IMR-90 (cell line): Measurements from ENCODE around the gene HSPH1. TPM values are rescaled to one million over a fixed set of nuclear protein-coding genes. Genes with fewer than 3 reads are reported as not detected.

Source experiments
- ATAC-seq: fragments of 200-7000 bp; cut with Tn5 transposase; 2 replicates; pipeline ENCODE4 v1.9.1; 2020; ENCODE audit warnings: low read depth, mild to moderate bottlenecking, moderate library complexity
- BruUV-seq: library from RNA; stranded (reverse); fragments of 400-500 nt; replicated peaks from 2 replicates; lab custom pipeline; 2021; lab: Mats Ljungman, UMichigan
- CTCF ChIA-PET: fragments of 300-600 bp; formaldehyde crosslinking; extraction: SDS; loops from one replicate; lab custom pipeline; 2021; ENCODE audit warnings: antibody characterized with exemption; lab: Yijun Ruan, JAX
- POLR2A ChIA-PET: fragments of 300-600 bp; sonication (Branson Sonifier 250); formaldehyde crosslinking; loops from one replicate; lab custom pipeline; 2022; ENCODE audit warnings: antibody characterized with exemption; ENCODE audit not compliant: unreplicated experiment; lab: Charles Lee
- DNase-seq: peaks from one replicate; pipeline ENCODE4 v3.0.0; 2013
- H2AFZ ChIP-seq: replicated peaks from 2 replicates; pipeline ENCODE3; 2013; ENCODE audit warnings: low read length, mild to moderate bottlenecking; ENCODE audit not compliant: poor library complexity
- H2AK5ac ChIP-seq: 2 replicates; pipeline ENCODE4 v1.6.1; 2013; ENCODE audit warnings: low read depth, low read length, inconsistent platforms
- H2AK9ac ChIP-seq: replicated peaks from 2 replicates; pipeline ENCODE3; 2013; ENCODE audit warnings: mild to moderate bottlenecking, low read depth, low read length, moderate library complexity; ENCODE audit not compliant: poor library complexity
- H2BK120ac ChIP-seq: 2 replicates; pipeline ENCODE4 v1.6.1; 2013; ENCODE audit warnings: low read depth, low read length, inconsistent platforms
- H2BK15ac ChIP-seq: 3 replicates; pipeline ENCODE4 v1.6.1; 2013; ENCODE audit warnings: low read depth, low read length, inconsistent platforms
- H2BK20ac ChIP-seq: 2 replicates; pipeline ENCODE4 v1.6.1; 2013; ENCODE audit warnings: low read depth, mild to moderate bottlenecking, inconsistent platforms, low read length, moderate library complexity
- H2BK5ac ChIP-seq: 2 replicates; pipeline ENCODE4 v1.6.1; 2013; ENCODE audit warnings: mild to moderate bottlenecking, low read depth, low read length, inconsistent platforms; ENCODE audit not compliant: poor library complexity, severe bottlenecking
- H3K14ac ChIP-seq: replicated peaks from 2 replicates; pipeline ENCODE4 v1.6.1; 2013; ENCODE audit warnings: low read depth, low read length, inconsistent platforms
- H3K18ac ChIP-seq: 2 replicates; pipeline ENCODE4 v1.6.1; 2013; ENCODE audit warnings: low read depth, low read length, control low read depth
- H3K23ac ChIP-seq: 2 replicates; pipeline ENCODE4 v1.6.1; 2013; ENCODE audit warnings: low read depth, low read length, inconsistent platforms
- H3K27ac ChIP-seq: 2 replicates; pipeline ENCODE4 v1.5.1; 2013; ENCODE audit warnings: mild to moderate bottlenecking, control low read depth, low read length; ENCODE audit not compliant: insufficient read depth
- H3K27me3 ChIP-seq: 2 replicates; pipeline ENCODE4 v1.6.1; 2013; ENCODE audit warnings: low read length; ENCODE audit not compliant: control insufficient read depth, insufficient read depth
- H3K36me3 ChIP-seq: 2 replicates; pipeline ENCODE4 v1.6.1; 2013; ENCODE audit warnings: low read length, mixed read lengths; ENCODE audit not compliant: control insufficient read depth, insufficient read depth
- H3K4ac ChIP-seq: 2 replicates; pipeline ENCODE4 v1.6.1; 2013; ENCODE audit warnings: low read depth, low read length, inconsistent platforms
- H3K4me1 ChIP-seq: 2 replicates; pipeline ENCODE4 v1.6.1; 2013; ENCODE audit warnings: low read length, mixed read lengths; ENCODE audit not compliant: control insufficient read depth, insufficient read depth
- H3K4me2 ChIP-seq: 2 replicates; pipeline ENCODE4 v1.6.1; 2013; ENCODE audit warnings: low read depth, mild to moderate bottlenecking, control low read depth, low read length, moderate library complexity
- H3K4me3 ChIP-seq: 2 replicates; pipeline ENCODE4 v1.5.1; 2013; ENCODE audit warnings: low read depth, mild to moderate bottlenecking, control low read depth, low read length, moderate library complexity; ENCODE audit not compliant: insufficient read depth
- H3K56ac ChIP-seq: 2 replicates; pipeline ENCODE4 v1.6.1; 2013; ENCODE audit warnings: low read length, inconsistent platforms; ENCODE audit not compliant: insufficient read depth; ENCODE audit errors: extremely low read depth
- H3K79me1 ChIP-seq, 2 experiments: 2 replicates each; pipeline ENCODE4 v1.6.1; 2013; ENCODE audit warnings: low read length in 2 of 2, inconsistent platforms in 1 of 2, low read depth in 1 of 2
- H3K9ac ChIP-seq: 2 replicates; pipeline ENCODE4 v1.6.1; 2013; ENCODE audit warnings: low read depth, low read length, control low read depth
- H3K9me1 ChIP-seq: 2 replicates; pipeline ENCODE4 v1.6.1; 2013; ENCODE audit warnings: low read length, inconsistent platforms; ENCODE audit not compliant: insufficient read depth
- H3K9me3 ChIP-seq: 2 replicates; pipeline ENCODE4 v1.6.1; 2013; ENCODE audit warnings: low read length; ENCODE audit not compliant: control insufficient read depth, insufficient read depth
- H4K20me1 ChIP-seq: 2 replicates; pipeline ENCODE4 v1.6.1; 2013; ENCODE audit warnings: low read length, inconsistent platforms; ENCODE audit not compliant: insufficient read depth
- H4K5ac ChIP-seq: 2 replicates; pipeline ENCODE4 v1.6.1; 2013; ENCODE audit warnings: mild to moderate bottlenecking, low read depth, low read length, control low read depth
- H4K8ac ChIP-seq, 2 experiments: 2 replicates each; pipeline ENCODE4 v1.6.1; 2013; ENCODE audit warnings: low read depth in 2 of 2, low read length in 2 of 2, control low read depth in 1 of 2, inconsistent platforms in 1 of 2
- H4K91ac ChIP-seq: 2 replicates; pipeline ENCODE4 v1.6.1; 2013; ENCODE audit warnings: low read depth, low read length, inconsistent platforms; ENCODE audit not compliant: insufficient read depth
- BHLHE40 ChIP-seq: fragments of 150-350 bp; IDR thresholded peaks from 2 replicates; pipeline ENCODE4 v1.6.1; 2016; ENCODE audit warnings: mild to moderate bottlenecking, low read depth, low read length
- CEBPB ChIP-seq: IDR thresholded peaks from 2 replicates; pipeline ENCODE4 v1.6.1; 2012; ENCODE audit warnings: low read depth, low read length, improper control_type of control experiment
- CHD1 ChIP-seq: IDR thresholded peaks from 2 replicates; pipeline ENCODE4 v1.6.1; 2012; ENCODE audit warnings: low read depth, low read length, improper control_type of control experiment
- CTCF ChIP-seq: conservative IDR thresholded peaks from 2 replicates; pipeline ENCODE4 v1.5.1; 2012; ENCODE audit warnings: mild to moderate bottlenecking, low read depth, low read length, improper control_type of control experiment
- ELK1 ChIP-seq: fragments of 150-350 bp; IDR thresholded peaks from 2 replicates; pipeline ENCODE4 v1.6.1; 2016; ENCODE audit warnings: low read depth, mild to moderate bottlenecking, low read length, moderate library complexity, borderline replicate concordance
- FOS ChIP-seq: fragments of 150-350 bp; IDR thresholded peaks from 2 replicates; pipeline ENCODE4 v1.6.1; 2016; ENCODE audit warnings: low read depth, low read length
- MAZ ChIP-seq: IDR thresholded peaks from 2 replicates; pipeline ENCODE4 v1.6.1; 2012; ENCODE audit warnings: low read depth, mild to moderate bottlenecking, low read length, improper control_type of control experiment, moderate library complexity, borderline replicate concordance
- MXI1 ChIP-seq: IDR thresholded peaks from 2 replicates; pipeline ENCODE4 v1.6.1; 2012; ENCODE audit warnings: low read depth, mild to moderate bottlenecking, low read length, moderate library complexity, borderline replicate concordance
- RCOR1 ChIP-seq: IDR thresholded peaks from 2 replicates; pipeline ENCODE4 v1.6.1; 2012; ENCODE audit warnings: mild to moderate bottlenecking, low read length, improper control_type of control experiment; ENCODE audit not compliant: insufficient replicate concordance
- RFX5 ChIP-seq: IDR thresholded peaks from 2 replicates; pipeline ENCODE4 v1.8.0; 2012; ENCODE audit warnings: low read depth, mild to moderate bottlenecking, low read length, moderate library complexity
- USF2 ChIP-seq: fragments of 150-350 bp; IDR thresholded peaks from 2 replicates; pipeline ENCODE4 v1.6.1; 2017; ENCODE audit warnings: mild to moderate bottlenecking, antibody characterized with exemption, low read length, low read depth
- WGBS, 2 experiments: methylation state at CpG; one replicate each; pipeline versions ENCODE4 v1.1.5 to v1.1.7; 2013; ENCODE audit warnings: missing lambda C conversion rate in 2 of 2; ENCODE audit not compliant: insufficient read length in 1 of 2; ENCODE audit errors: extremely low coverage in 2 of 2; 5-methylcytosine and 5-hydroxymethylcytosine counted together
- dilution Hi-C: fragments of 300-500 bp; cut with HindIII; formaldehyde crosslinking; loops from one replicate; pipeline ENCODE4 v1.14.3; 2018; ENCODE audit warnings: low sequenced_read_pairs; ENCODE audit not compliant: unreplicated experiment
- in situ Hi-C: fragments of 300-500 bp; cut with MboI; formaldehyde crosslinking; loops from 3 replicates; pipeline ENCODE4 v1.14.3; 2019; ENCODE audit warnings: low sequenced_read_pairs, inconsistent platforms, mixed read lengths
- intact Hi-C: fragments of 100-400 bp; cut with micrococcal nuclease; formaldehyde crosslinking; loops from 2 replicates; pipeline ENCODE4 v1.10.0; 2022
- polyA plus RNA-seq, 3 experiments: library from polyadenylated mRNA; depleted of rRNA; stranded (reverse); fragments of >200 nt; gene quantifications; 2 replicates each; pipeline ENCODE4 v1.2.3, GENCODE V29; 2012; ENCODE audit warnings: low replicate concordance in 1 of 3
- total RNA-seq: library from RNA; depleted of rRNA; stranded (reverse); fragments of >200 nt; gene quantifications from 2 replicates; pipeline ENCODE4 v1.2.3, GENCODE V29; 2012

Gene HSPH1
- total and polyA plus RNA-seq, 2 of the 4 experiments (the other 2 are of a cell fraction), result 36.8 to 40.3 TPM

GRCh38 chr13:31131470-31131961, 30.2 kb downstream of the HSPH1 start:
- Histone ChIP-seq H3K27ac (no peak overlapping the region), H3K36me3 (peaks cover 4% of the 10 kb centered on the region), H2BK20ac (no peak overlapping the region), H3K23ac (no peak overlapping the region), H4K91ac (no peak overlapping the region), H4K20me1 (0 out of 2 replicates have a peak, but pooled peaks cover 2% of the 10 kb centered on the region), H3K9me1 (no peaks in the 10 kb centered on the region), H4K8ac (no peak overlapping the region), H2BK120ac (no peak overlapping the region), H3K14ac (no peak overlapping the region), H2BK15ac (no peak overlapping the region), H3K18ac (no peak overlapping the region), H3K9ac (no peak overlapping the region), H2AK5ac (no peak overlapping the region), H3K56ac (no peak overlapping the region), H3K79me1 (no peaks in the 10 kb centered on the region), H3K27me3 (peaks cover 23% of the 10 kb centered on the region), H3K4me3 (no peak overlapping the region), H2AK9ac (no peak overlapping the region), H2BK5ac (no peak overlapping the region), H3K4me1 (peaks cover 2% of the 10 kb centered on the region; the same call in 1 of the 2 replicates), H3K4me2 (no peak overlapping the region), H2AFZ (no peak overlapping the region), H4K5ac (no peak overlapping the region), H3K9me3 (peaks cover 5% of the 10 kb centered on the region), H3K4ac (no peak overlapping the region)
- POLR2A ChIA-PET, result no interaction called here
- no peak for TF ChIP-seq RFX5
- TF ChIP-seq MXI1, result no peak
- TF ChIP-seq CEBPB, result no peak
- TF ChIP-seq CHD1, result no peak
- no peak for TF ChIP-seq RCOR1
- no peak for TF ChIP-seq MAZ
- TF ChIP-seq CTCF, result no peak
- TF ChIP-seq BHLHE40, result no peak
- no peak for TF ChIP-seq ELK1
- TF ChIP-seq FOS, result no peak
- no peak for TF ChIP-seq USF2
- WGBS, 2 experiments, result no CpG with 5 or more reads among the region's 6 CpGs
- intact Hi-C loops, result loop anchor here (10.0 kb wide), 1 partner anchor 247 kb away; no protein-coding TSS in a partner anchor
- dilution Hi-C loops, result no loop called here
- DNase-seq (no peak), ATAC-seq (peak; percentile 24; the same call in 1 of the 2 replicates)
- in situ Hi-C loops, result no loop called here
- CTCF ChIA-PET, result no interaction called here
- BruUV-seq, result no TSS peak
